ENCODE results near the gene NARS2.
"Not testable (repeated sequence)": the region's sequence is repeated elsewhere in the genome, so short reads cannot be mapped to it uniquely, and the experiment has no call there.

The NARS2 gene

GRCh38 chr11:78574386-78575381 lies at the start of gene NARS2:
TSS of gene NARS2 (minus strand) at chr11:78574864. CDS start at chr11:78574488, 376 bp downstream.
- DNase-seq = peak; percentile 97

GRCh38 chr11:78622666-78623065 lies 48.0 kb upstream of the NARS2 start:
- no peak for DNase-seq

- no peak for DNase-seq
Observed at GRCh38 chr11:78620159-78620558, 45.5 kb upstream of the NARS2 start.

GRCh38 chr11:78615724-78616123 lies 41.1 kb upstream of the NARS2 start:
- DNase-seq = no peak

- no peak for DNase-seq
Observed at GRCh38 chr11:78613378-78613813, 38.7 kb upstream of the NARS2 start.

DNA sequence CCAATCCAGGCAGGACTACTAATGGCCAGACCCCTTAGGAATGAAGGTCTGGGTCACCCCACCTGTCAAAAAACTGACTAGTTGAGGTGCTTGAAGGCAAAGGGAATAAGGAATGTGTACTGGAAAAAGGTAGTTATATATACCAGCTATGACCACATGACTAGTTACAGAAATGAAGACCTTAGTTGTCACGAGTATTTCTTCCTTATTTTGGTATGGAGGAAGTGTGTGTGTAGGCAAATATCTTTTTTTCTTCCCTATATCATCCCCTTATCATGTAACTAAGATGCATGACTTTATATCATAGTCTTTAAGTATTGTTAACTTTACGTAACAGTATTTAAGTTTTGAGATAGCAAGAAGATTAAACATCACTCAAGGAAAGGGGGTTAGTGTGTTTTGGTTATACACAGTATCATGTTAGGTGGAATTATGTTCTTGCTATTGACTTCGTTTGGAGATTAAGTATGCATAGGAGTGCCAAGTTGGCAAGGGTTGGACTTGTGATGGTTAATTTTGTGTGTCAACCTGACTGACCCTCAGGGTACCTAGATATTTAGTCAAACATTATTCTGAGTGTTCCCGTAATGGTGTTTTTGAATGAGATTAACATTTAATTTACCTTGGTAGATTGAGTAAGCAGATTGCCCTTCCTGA lies 38.2 kb upstream of the NARS2 start:
- DNase-seq = no peak

GRCh38 chr11:78609321-78609720 lies 34.7 kb upstream of the NARS2 start:
- not testable (repeated sequence) for DNase-seq

DNA sequence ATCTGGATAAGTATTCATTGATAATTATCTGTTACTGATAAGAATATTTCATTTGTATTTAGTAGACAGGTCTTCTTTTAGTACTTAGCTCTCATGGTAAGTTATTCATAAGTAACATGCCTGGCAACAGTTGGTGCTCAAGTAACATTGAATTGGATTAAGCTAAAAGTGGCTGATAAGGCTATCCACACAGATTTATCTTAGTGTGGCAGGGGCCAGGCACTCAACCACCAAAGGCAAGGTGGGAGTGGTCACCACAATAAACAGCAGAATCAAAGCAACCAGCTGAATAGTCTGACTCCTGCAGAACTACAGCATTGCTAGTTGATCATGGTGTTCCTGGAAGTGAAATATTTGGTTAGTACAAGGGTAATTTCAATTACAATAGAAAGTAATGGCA lies 33.0 kb upstream of the NARS2 start:
- no peak for DNase-seq

DNA sequence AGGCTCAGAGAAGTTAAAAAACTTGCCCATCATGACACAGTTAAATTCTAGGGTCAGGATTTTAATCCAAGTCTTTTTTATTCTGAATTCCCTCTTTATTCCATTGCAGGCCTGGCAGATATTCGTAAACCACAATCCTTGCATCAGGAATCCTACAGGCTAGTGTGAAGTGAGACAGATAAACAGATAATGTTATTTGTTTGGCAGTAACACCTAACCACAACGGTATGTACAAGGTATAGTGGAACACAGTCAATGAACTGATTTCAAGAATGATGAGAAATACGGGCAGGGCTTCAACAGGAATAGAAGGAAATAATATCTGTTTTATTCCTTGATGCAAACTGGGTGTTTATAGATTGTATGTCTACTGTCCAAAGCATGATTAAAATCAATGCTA lies 32.0 kb upstream of the NARS2 start:
- DNase-seq = no peak

DNA sequence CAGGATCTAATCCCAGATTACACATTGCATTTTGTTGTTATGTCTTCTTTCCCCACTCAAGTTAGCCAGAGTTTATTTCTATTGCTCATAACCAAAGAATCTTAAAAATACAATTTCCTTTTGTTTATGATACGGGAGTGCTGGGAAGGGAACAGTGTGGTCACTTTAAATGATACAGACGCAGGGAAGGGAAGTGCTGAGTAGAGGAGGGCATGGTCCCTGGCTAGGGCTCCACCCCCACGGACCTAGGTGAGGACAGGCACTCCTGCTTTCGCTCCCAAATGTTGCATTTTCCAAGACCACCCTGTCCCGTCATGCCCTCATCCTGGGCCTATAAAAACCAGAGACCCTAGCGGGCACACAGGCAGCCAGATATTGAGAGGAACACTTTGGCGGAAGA lies 30.6 kb upstream of the NARS2 start:
- DNase-seq = no peak

- DNase-seq = no peak
Observed at GRCh38 chr11:78603792-78604191, 29.1 kb upstream of the NARS2 start.

GRCh38 chr11:78602771-78603170 lies 28.1 kb upstream of the NARS2 start:
- not testable (repeated sequence) for DNase-seq

DNA sequence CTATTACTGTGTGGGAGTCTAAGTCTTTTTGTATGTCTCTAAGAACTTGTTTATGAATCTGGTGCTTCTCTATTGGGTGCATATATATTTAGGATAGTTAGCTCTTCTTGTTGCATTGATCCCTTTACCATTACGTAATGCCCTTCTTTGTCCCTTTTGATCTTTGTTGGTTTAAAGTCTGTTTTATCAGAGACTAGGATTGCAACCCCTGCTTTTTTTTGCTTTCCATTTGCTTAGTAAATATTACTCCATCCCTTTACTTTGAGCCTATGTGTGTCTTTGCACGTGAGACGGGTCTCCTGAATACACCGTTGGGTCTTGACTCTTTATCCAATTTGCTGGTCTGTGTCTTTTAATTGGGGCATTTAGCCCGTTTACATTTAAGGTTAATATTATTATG lies 26.4 kb upstream of the NARS2 start:
- not testable (repeated sequence) for DNase-seq

GRCh38 chr11:78597579-78597978 lies 22.9 kb upstream of the NARS2 start:
- DNase-seq = not testable (repeated sequence)

GRCh38 chr11:78595436-78596130 lies 20.9 kb upstream of the NARS2 start:
- DNase-seq = no peak

DNA sequence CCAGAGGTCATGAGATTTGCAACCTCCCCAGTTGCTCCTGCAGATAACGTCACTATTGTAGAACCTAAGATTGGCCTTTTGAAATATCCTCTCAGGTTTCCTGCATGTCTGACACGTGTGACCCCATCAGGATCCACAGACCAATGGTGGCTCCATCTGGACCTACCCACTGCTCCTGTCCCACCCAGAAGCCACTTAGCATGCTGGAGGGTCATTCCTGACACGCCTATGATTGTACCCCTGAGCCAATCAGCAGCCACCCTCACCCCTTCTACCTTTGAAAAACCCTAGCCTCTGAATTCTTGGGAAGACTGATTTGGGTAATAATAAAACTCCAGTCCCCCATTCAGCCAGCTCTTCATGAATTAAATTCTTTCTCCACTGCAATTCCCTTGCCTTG lies 20.1 kb upstream of the NARS2 start:
- DNase-seq = no peak

GRCh38 chr11:78588517-78588916 lies 13.9 kb upstream of the NARS2 start:
- no peak for DNase-seq

DNA sequence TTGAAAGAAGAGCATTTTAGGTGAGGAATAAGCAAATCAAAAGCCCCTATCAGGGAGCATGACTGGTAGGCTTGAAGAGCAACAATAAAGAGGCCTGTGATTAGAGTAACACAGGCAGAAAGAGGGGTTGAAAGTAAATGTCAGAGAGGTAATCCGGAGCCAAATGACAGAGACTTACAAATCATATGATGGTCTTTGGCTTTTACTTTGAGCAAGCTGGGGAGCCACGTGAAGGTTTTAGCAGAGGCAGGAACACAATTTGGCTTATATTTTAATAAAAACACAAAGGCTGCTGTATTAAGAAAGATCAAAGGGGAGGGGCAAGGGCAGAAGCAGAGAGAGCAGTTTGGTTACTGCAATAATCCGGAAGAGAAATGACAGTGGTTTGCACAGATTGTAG lies 12.8 kb upstream of the NARS2 start:
- DNase-seq = no peak

DNA sequence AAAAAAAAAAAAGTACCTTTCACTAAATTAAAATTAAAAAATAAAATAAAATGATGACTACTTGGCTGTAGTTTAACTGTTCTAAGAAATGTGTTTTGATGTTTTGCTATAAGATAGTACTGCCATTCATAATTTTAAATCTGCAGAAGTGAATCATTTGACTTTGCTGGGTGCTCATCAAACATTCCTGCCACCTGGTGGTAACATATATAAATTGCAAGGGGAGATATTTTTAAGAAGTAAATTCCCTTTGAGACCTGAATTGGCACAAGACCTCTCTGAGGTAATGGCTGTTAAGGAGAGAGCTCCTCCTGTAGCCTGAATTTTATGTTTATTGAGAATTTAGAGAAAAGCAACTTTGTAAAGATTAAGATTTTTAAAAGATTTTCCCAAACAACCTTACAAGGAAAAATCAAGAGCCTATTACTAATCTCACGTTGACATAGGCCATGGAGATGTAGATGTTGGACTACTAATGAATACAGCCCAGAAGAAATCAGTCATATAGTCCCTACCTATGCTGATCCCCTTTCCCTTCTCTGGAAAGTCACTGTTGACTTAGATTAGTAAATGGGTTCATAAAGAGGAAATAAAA lies 11.9 kb upstream of the NARS2 start:
- DNase-seq = peak; percentile 41

DNA sequence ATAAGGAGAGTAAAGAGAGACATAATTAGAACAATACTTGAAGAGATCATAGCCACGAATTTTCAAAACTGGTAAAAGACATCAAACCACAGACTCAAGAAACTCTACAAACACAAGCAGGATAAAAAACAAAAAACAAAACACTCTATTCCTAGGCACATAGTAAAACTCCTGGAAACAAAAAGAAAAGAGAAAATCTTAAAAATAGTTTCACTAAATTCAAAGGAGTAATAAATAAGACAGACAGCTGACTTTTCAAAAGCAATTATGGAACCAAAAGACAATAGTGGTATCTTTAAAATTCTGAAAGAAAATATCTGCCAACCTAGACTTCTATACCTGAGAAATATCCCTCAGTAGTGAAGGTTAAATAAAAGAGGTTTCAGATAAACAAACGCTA lies 9.2 kb upstream of the NARS2 start:
- DNase-seq = no peak

DNA sequence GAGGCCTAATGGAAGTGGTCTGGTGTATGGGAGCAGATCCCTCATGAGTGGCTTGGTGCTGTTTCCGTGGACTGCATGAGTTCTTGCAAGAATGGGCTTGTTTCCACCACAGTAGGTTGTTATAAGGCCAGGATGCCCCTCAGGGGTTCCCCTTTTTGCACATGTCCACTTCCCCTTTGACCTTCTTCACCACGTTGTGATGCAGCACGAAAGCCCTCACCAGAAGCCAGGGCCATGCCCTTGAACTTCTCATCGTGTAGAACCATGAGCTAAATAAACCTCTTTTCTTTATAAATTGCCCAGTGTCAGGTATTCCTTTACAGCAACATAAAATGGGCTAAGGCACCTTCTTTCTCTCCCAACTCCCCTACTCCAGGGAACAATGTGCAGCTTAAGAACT lies 2.8 kb upstream of the NARS2 start:
- no peak for DNase-seq

DNA sequence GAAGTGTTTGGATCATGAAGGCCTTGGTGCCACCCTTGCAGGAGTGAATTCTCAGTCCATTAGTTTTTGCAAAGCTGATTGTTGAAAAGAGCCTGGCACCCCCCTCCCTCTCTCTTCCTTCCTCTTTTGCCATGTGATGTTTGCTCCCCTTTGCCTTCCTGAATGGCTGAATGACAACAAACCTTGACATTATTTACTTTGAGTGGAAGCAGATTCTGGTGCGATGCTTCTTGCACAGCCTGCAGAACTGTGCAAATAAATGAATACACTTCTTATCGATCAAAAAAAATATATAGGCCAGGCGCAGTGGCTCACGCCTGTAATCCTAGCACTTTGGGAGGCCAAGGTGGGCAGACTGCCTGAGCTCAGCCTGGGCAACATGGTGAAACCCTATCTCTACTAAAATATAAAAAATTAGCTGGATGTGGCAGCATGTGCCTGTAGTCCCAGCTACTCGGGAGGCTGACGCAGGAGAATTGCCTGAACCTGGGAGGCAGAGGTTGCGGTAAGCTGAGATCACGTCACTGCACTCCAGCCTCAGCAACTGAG lies 2.0 kb upstream of the NARS2 start:
- DNase-seq = no peak

GRCh38 chr11:78575478-78575877 lies 814 bp upstream of the NARS2 start:
- no peak for DNase-seq
